Measurements from ENCODE around the gene ANO4.

ANO4 gene

GRCh38 chr12:100991102-100991501 lies 196.5 kb downstream of the ANO4 start:
- no peak for DNase-seq (ENCODE audit: low read depth in 2 of 2)

GRCh38 chr12:100992194-100992593 lies 197.6 kb downstream of the ANO4 start:
- DNase-seq (ENCODE audit: low read depth in 2 of 2), result no peak

- no peak for DNase-seq (ENCODE audit: low read depth in 2 of 2)
Measured at GRCh38 chr12:100993916-100994450, 199.4 kb downstream of the ANO4 start.

GRCh38 chr12:100995201-100995600 lies 200.6 kb downstream of the ANO4 start:
- DNase-seq (ENCODE audit: low read depth in 2 of 2), result no peak

- DNase-seq (ENCODE audit: low read depth in 2 of 2), result no peak
Measured at GRCh38 chr12:100995771-100996170, 201.2 kb downstream of the ANO4 start.

- DNase-seq (ENCODE audit: low read depth in 2 of 2), result no peak
Measured at GRCh38 chr12:101001669-101002068, 207.1 kb downstream of the ANO4 start.

- DNase-seq (ENCODE audit: low read depth in 2 of 2), result no peak
Measured at GRCh38 chr12:101002696-101003419, 208.3 kb downstream of the ANO4 start.

GRCh38 chr12:101004898-101005297 lies 210.3 kb downstream of the ANO4 start:
- no peak for DNase-seq (ENCODE audit: low read depth in 2 of 2)

GRCh38 chr12:101009274-101009673 lies 214.7 kb downstream of the ANO4 start:
- no peak for DNase-seq (ENCODE audit: low read depth in 2 of 2)

- no peak for DNase-seq (ENCODE audit: low read depth in 2 of 2)
Measured at GRCh38 chr12:101010896-101011295, 216.3 kb downstream of the ANO4 start.

GRCh38 chr12:101013993-101014392 lies 219.4 kb downstream of the ANO4 start:
- no peak for DNase-seq (ENCODE audit: low read depth in 2 of 2)

- no peak for DNase-seq (ENCODE audit: low read depth in 2 of 2)
Measured at GRCh38 chr12:101015044-101015443, 220.5 kb downstream of the ANO4 start.

GRCh38 chr12:101018540-101018939 lies 224.0 kb downstream of the ANO4 start:
- DNase-seq (ENCODE audit: low read depth in 2 of 2), result no peak

GRCh38 chr12:101019201-101019600 lies 224.6 kb downstream of the ANO4 start:
- DNase-seq (ENCODE audit: low read depth in 2 of 2), result no peak

- DNase-seq (ENCODE audit: low read depth in 2 of 2), result no peak
Measured at GRCh38 chr12:101019667-101020066, 225.1 kb downstream of the ANO4 start.

GRCh38 chr12:101021442-101021841 lies 226.9 kb downstream of the ANO4 start:
- DNase-seq (ENCODE audit: low read depth in 2 of 2), result no peak

GRCh38 chr12:101021911-101022388 lies 227.4 kb downstream of the ANO4 start:
- no peak for DNase-seq (ENCODE audit: low read depth in 2 of 2)

- DNase-seq (ENCODE audit: low read depth in 2 of 2), result no peak
Measured at GRCh38 chr12:101027200-101027599, 232.6 kb downstream of the ANO4 start.

- DNase-seq (ENCODE audit: low read depth in 2 of 2), result no peak
Measured at GRCh38 chr12:101027816-101028215, 233.2 kb downstream of the ANO4 start.

- no peak for DNase-seq (ENCODE audit: low read depth in 2 of 2)
Measured at GRCh38 chr12:101038289-101038871, 243.8 kb downstream of the ANO4 start.

- no peak for DNase-seq (ENCODE audit: low read depth in 2 of 2)
Measured at GRCh38 chr12:101039848-101040531, 245.4 kb downstream of the ANO4 start.

GRCh38 chr12:101040936-101041335 lies 246.4 kb downstream of the ANO4 start:
- no peak for DNase-seq (ENCODE audit: low read depth in 2 of 2)

GRCh38 chr12:101042211-101042610 lies 247.6 kb downstream of the ANO4 start:
- DNase-seq (ENCODE audit: low read depth in 2 of 2), result no peak
